ENCODE measurements around the gene IGF2R. TPM values are rescaled to one million over a fixed set of nuclear protein-coding genes. Genes with fewer than 3 reads are reported as not detected.

Gene IGF2R
- total and polyA plus RNA-seq, 2 donors from 2014 or later, result 23.7 to 88.6 TPM

DNA sequence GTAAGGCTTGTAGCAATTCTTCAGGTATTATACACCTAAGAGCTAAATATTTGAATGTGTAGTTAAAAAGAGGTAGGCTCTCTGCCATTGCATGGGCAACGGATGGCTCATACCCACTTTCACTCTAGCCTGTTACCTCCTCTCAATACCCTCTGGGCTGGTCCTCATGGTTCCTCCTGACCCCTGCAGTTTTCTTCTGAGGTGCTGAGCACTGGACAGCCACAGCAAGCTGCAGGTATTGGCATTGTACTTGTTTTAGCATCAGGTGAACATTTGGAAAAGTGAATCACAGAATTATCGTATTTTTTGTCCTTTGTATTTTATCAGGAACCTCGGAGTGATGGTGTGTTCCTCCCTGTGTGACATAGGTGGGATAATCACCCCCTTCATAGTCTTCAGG lies 185.6 kb downstream of the IGF2R start:
- H3K27me3 ChIP-seq (ENCODE audit: control insufficient read depth, insufficient read depth, low read length), result no peaks in the 10 kb centered on the region
- H3K4me1 ChIP-seq (ENCODE audit: control insufficient read depth in 2 of 3, insufficient read depth in 2 of 3, low read depth in 1 of 3, low read length in 3 of 3), result no peaks in the 10 kb centered on the region
- H3K27ac ChIP-seq (ENCODE audit: low read depth in 2 of 2, low read length in 2 of 2), result no peak overlapping the region
- peaks cover 0 to 5% (median 0%) of the 10 kb centered on the region in 3 donors for H3K9me3 ChIP-seq (ENCODE audit: control insufficient read depth in 2 of 3, insufficient read depth in 1 of 3, low read length in 3 of 3)
- peaks cover 0 to 4% (median 2%) of the 10 kb centered on the region in 3 donors for H3K36me3 ChIP-seq (ENCODE audit: control insufficient read depth in 2 of 3, insufficient read depth in 3 of 3, low read length in 3 of 3)
- DNase-seq (no peak), FAIRE-seq (no peak)
- TF ChIP-seq, protein P1, sequence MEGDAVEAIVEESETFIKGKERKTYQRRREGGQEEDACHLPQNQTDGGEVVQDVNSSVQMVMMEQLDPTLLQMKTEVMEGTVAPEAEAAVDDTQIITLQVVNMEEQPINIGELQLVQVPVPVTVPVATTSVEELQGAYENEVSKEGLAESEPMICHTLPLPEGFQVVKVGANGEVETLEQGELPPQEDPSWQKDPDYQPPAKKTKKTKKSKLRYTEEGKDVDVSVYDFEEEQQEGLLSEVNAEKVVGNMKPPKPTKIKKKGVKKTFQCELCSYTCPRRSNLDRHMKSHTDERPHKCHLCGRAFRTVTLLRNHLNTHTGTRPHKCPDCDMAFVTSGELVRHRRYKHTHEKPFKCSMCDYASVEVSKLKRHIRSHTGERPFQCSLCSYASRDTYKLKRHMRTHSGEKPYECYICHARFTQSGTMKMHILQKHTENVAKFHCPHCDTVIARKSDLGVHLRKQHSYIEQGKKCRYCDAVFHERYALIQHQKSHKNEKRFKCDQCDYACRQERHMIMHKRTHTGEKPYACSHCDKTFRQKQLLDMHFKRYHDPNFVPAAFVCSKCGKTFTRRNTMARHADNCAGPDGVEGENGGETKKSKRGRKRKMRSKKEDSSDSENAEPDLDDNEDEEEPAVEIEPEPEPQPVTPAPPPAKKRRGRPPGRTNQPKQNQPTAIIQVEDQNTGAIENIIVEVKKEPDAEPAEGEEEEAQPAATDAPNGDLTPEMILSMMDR (IDR thresholded peaks at IDR 0.05; ENCODE audit: borderline replicate concordance, extremely low read depth, insufficient read depth), result no peak
- intact Hi-C loops (cut with DNase I), result no loop called here
- H3K4me3 ChIP-seq (ENCODE audit: low read length in 3 of 3), result no peak overlapping the region
- H3K9ac ChIP-seq (ENCODE audit: low read length in 3 of 3), result no peak overlapping the region

- TF ChIP-seq, protein P1 (IDR thresholded peaks at IDR 0.05; ENCODE audit: borderline replicate concordance, extremely low read depth, insufficient read depth), result no peak
- Histone ChIP-seq H3K27ac (ENCODE audit: low read depth in 2 of 2, low read length in 2 of 2) (no peak overlapping the region), H3K9ac (ENCODE audit: low read length in 3 of 3) (no peak overlapping the region), H3K36me3 (ENCODE audit: control insufficient read depth in 2 of 3, insufficient read depth in 3 of 3, low read length in 3 of 3) (peaks cover 0 to 4% (median 2%) of the 10 kb centered on the region in 3 donors), H3K4me1 (ENCODE audit: control insufficient read depth in 2 of 3, insufficient read depth in 2 of 3, low read depth in 1 of 3, low read length in 3 of 3) (no peaks in the 10 kb centered on the region), H3K4me3 (ENCODE audit: low read length in 3 of 3) (no peak overlapping the region), H3K27me3 (ENCODE audit: control insufficient read depth, insufficient read depth, low read length) (no peaks in the 10 kb centered on the region), H3K9me3 (ENCODE audit: control insufficient read depth in 2 of 3, insufficient read depth in 1 of 3, low read length in 3 of 3) (peaks cover 0 to 5% (median 0%) of the 10 kb centered on the region in 3 donors)
- no peak for DNase-seq
- intact Hi-C loops (cut with DNase I), result no loop called here
- FAIRE-seq, result no peak
Observed at GRCh38 chr6:160156842-160157241, 188.0 kb downstream of the IGF2R start.

GRCh38 chr6:160160450-160160849 lies 191.6 kb downstream of the IGF2R start:
- intact Hi-C loops (cut with DNase I), result no loop called here
- TF ChIP-seq, protein P1 (IDR thresholded peaks at IDR 0.05; ENCODE audit: borderline replicate concordance, extremely low read depth, insufficient read depth), result no peak
- no peak overlapping the region for H3K27ac ChIP-seq (ENCODE audit: low read depth in 2 of 2, low read length in 2 of 2)
- H3K27me3 ChIP-seq (ENCODE audit: control insufficient read depth, insufficient read depth, low read length), result no peaks in the 10 kb centered on the region
- H3K9ac ChIP-seq (ENCODE audit: low read length in 3 of 3), result no peak overlapping the region
- DNase-seq (peak in 1 of 5 donors; percentile 47), FAIRE-seq (no peak)
- H3K9me3 ChIP-seq (ENCODE audit: control insufficient read depth in 2 of 3, insufficient read depth in 1 of 3, low read length in 3 of 3), result no peaks in the 10 kb centered on the region
- no peak overlapping the region for H3K4me3 ChIP-seq (ENCODE audit: low read length in 3 of 3)
- H3K4me1 ChIP-seq (ENCODE audit: control insufficient read depth in 2 of 3, insufficient read depth in 2 of 3, low read depth in 1 of 3, low read length in 3 of 3), result no peaks in the 10 kb centered on the region
- peaks cover 0 to 2% (median 0%) of the 10 kb centered on the region in 3 donors for H3K36me3 ChIP-seq (ENCODE audit: control insufficient read depth in 2 of 3, insufficient read depth in 3 of 3, low read length in 3 of 3)

Other genes starting within 250 kb of the IGF2R start
- gene WTAP, start 241.6 kb upstream of the IGF2R start, total RNA-seq, result 108 TPM
- gene WTAP, start 241.6 kb upstream of the IGF2R start, polyA plus RNA-seq (ENCODE audit: insufficient read depth, low read depth, low replicate concordance), result 63.5 TPM
- 20.4 TPM for gene ACAT2, start 207.0 kb upstream of the IGF2R start, total RNA-seq
- gene ACAT2, start 207.0 kb upstream of the IGF2R start, polyA plus RNA-seq (ENCODE audit: insufficient read depth, low read depth, low replicate concordance), result 30.5 TPM
- 130 TPM for gene TCP1, start 179.5 kb upstream of the IGF2R start, total RNA-seq
- 121 TPM for gene TCP1, start 179.5 kb upstream of the IGF2R start, polyA plus RNA-seq (ENCODE audit: insufficient read depth, low read depth, low replicate concordance)
- gene MRPL18, start 178.6 kb upstream of the IGF2R start, total RNA-seq, result 56.7 TPM
- 87.2 TPM for gene MRPL18, start 178.6 kb upstream of the IGF2R start, polyA plus RNA-seq (ENCODE audit: insufficient read depth, low read depth, low replicate concordance)
- not detected for gene PNLDC1, start 168.8 kb upstream of the IGF2R start, total RNA-seq
- gene PNLDC1, start 168.8 kb upstream of the IGF2R start, polyA plus RNA-seq (ENCODE audit: insufficient read depth, low read depth, low replicate concordance), result 0.34 TPM
- gene MAS1, start 78.1 kb upstream of the IGF2R start, total RNA-seq, result not detected
- not detected for gene MAS1, start 78.1 kb upstream of the IGF2R start, polyA plus RNA-seq (ENCODE audit: insufficient read depth, low read depth, low replicate concordance)
- gene SLC22A1, start 152.7 kb downstream of the IGF2R start, total RNA-seq, result 2.3 TPM
- 1.4 TPM for gene SLC22A1, start 152.7 kb downstream of the IGF2R start, polyA plus RNA-seq (ENCODE audit: insufficient read depth, low read depth, low replicate concordance)

Measured in kidney (tissue), 14 donors.